GM21619 (cell line): ENCODE results near the gene TPTE.
"Not testable (repeated sequence)": the region's sequence is repeated elsewhere in the genome, so short reads cannot be mapped to it uniquely, and the experiment has no call there.

Experiments used
- ATAC-seq: cut with Tn5 transposase; IDR thresholded peaks from one replicate; pipeline ENCODE4 v1.9.1; 2021; ENCODE audit not compliant: unreplicated experiment

TPTE gene

GRCh38 chr21:10521091-10521598 lies at the start of gene TPTE:
Gene TPTE, plus strand, starts transcription at chr21:10521583. Its CDS starts 17,141 bp downstream, at chr21:10538724.
- ATAC-seq, result no peak

GRCh38 chr21:10471999-10472398 lies 49.4 kb upstream of the TPTE start:
- ATAC-seq, result not testable (repeated sequence)

DNA sequence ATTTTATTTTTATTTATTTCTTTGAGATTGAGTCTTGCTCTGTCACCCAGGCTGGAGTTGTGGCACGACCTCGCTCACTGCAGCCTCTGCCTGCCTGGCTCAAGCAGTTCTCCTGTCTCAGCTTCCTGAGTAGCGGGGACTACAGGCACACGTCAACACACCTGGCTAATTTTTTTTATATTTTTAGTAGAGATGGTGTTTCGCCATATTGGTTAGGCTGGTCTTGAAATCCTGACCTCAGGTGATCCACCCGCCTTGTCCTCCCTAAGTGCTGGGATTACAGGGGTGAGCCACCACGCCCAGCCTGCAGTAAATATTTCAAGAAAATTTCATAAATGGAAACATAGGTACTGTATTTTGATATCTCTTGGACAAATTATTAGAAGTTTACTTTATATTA lies 43.6 kb upstream of the TPTE start:
- not testable (repeated sequence) for ATAC-seq

- ATAC-seq, result not testable (repeated sequence)
Measured at GRCh38 chr21:10479875-10480274, 41.5 kb upstream of the TPTE start.

GRCh38 chr21:10484864-10485263 lies 36.5 kb upstream of the TPTE start:
- not testable (repeated sequence) for ATAC-seq

DNA sequence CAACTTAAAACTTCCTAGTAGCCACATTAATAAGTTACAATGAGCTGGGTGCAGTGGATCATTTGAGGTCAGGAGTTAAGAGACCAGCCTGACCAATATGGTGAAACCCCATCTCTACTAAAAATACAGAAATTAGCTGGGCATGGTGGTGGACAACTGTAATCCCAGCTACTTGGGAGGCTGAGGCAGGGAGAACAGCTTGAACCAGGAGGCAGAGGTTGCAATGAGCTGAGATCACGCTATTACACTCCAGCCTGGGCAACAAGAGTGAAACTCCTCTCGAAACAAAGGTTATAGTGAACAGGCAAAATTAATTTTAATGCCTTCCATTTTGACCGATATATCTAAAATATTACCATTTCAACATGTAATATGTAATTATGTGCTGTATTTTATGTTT lies 30.9 kb upstream of the TPTE start:
- ATAC-seq, result not testable (repeated sequence)

- ATAC-seq, result no peak
Measured at GRCh38 chr21:10511116-10511515, 10.3 kb upstream of the TPTE start.

GRCh38 chr21:10516889-10517288 lies 4.5 kb upstream of the TPTE start:
- ATAC-seq, result not testable (repeated sequence)

GRCh38 chr21:10517904-10518303 lies 3.5 kb upstream of the TPTE start:
- not testable (repeated sequence) for ATAC-seq

GRCh38 chr21:10521835-10522500 lies 585 bp downstream of the TPTE start:
- ATAC-seq, result not testable (repeated sequence)

GRCh38 chr21:10539956-10540355 lies 18.6 kb downstream of the TPTE start:
- no peak for ATAC-seq

DNA sequence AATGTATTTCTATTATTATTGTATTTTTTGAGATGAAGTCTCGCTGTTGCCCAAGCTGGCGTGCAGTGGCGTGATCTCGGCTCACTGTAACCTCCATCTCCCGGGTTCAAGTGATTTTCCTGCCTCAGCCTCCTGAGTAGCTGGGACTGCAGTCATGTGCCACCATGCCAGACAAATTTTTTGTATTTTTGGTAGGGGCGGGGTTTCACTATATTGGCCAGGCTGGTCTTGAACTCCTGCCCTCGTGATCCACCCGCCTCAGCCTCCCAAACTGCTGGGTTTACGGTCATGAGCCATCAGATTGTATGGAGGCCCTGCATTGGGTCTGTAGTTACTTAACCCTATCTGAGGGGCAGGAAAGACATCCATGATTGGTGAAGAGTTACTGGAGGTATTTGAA lies 23.0 kb downstream of the TPTE start:
- not testable (repeated sequence) for ATAC-seq

DNA sequence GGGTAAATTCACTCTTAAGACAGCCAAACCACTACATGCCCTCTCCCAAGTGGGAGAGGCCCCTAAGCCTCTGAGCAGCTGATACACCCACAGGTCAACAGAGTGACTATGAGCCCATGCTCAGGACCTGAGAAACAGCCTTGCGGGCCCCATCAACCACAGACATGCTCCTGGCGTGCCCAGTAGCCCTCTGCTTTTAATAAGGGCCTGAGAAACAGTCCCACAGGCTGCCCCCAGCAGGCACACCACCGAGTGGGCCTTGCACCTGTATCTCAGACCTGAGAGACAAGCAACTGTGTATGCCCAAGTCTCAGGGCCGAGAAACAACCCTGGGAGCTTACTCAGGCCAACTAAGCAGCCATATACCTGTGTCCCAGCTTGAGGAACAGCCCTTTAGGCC lies 26.5 kb downstream of the TPTE start:
- not testable (repeated sequence) for ATAC-seq

DNA sequence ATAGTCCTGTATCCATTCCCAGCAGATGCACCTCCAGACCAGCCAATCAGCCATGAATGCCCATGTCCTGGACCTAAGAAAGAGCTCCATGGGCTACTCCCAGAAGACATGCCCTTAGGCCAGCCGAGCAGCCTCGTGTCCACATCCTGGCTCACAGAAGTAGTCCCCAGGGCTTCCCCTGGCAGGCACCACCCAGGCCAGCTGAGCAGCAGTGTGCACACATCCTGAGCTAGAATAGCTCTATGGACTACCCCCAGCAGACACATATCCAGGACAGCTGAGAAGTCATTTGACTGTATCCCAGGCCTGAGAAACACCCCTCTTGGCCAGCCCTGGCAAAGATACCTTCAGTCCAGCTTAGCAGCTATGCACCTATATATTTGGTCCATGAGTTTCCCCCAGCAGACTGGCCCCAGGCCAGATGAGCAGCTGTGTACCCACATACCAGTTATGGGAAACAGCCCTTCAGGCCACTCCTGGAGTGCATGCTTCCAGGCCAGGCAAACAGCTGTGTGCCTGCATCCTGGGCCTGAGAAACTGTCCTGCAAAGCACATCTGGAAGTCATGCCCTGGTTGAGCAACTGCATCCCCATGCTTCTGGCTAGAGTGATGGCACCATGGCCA lies 27.1 kb downstream of the TPTE start:
- not testable (repeated sequence) for ATAC-seq

GRCh38 chr21:10570803-10571202 lies 49.4 kb downstream of the TPTE start:
- ATAC-seq, result not testable (repeated sequence)

DNA sequence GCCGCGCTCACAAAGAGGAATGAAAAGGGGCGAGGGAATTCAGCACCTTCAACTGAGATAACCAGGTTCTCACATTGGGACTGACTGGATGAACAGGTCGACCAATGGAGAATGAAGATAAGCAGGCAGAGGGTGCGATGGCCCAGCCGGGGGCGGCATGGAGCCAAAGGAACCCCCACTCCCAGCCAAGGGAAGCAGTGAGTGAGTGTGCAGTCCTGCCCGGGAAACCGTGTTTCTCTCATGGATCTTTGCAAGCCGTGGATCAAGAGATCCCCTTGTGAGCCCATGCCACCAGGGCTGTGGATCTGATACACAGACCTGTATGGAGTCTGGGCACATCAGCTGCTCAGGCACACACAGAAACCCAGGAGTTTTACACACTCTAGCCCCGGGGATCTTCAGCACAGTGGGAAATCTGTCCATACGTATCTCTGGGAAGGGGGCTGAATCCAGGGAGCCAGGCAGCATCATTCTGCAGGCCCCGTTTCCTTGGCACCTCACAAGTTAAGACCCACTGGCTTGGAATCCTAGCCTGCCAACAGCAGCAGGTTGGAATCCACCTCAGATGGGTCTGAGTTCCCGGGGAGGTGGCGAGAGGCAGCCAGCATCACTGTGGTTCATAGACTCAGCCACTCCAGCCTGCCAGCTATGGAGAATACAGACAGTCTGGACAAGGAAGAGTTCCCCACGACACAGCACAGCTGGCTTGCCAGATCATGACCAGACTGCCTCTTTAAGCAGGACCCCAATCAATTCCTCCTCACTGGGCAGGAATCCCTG lies 53.3 kb downstream of the TPTE start:
- ATAC-seq, result not testable (repeated sequence)

- ATAC-seq, result no peak
Measured at GRCh38 chr21:10575311-10575667, 53.9 kb downstream of the TPTE start.

DNA sequence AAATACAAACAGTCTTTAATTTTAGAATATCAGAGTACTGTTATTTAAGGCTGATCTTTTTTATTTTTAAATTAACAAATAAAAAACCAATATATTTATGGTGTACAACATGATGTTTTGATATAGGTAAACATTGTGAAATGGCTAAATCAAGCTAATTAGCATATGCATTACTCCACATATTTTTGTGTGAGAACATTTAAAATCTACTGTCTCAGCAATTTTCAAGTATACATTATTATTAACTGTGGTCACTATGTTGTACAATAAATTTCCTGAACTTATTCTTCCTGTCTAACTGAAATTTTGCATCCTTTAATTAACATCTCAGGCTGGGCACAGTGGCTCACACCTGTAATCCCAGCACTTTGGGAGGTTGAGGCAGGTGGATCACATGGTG lies 57.5 kb downstream of the TPTE start:
- not testable (repeated sequence) for ATAC-seq

DNA sequence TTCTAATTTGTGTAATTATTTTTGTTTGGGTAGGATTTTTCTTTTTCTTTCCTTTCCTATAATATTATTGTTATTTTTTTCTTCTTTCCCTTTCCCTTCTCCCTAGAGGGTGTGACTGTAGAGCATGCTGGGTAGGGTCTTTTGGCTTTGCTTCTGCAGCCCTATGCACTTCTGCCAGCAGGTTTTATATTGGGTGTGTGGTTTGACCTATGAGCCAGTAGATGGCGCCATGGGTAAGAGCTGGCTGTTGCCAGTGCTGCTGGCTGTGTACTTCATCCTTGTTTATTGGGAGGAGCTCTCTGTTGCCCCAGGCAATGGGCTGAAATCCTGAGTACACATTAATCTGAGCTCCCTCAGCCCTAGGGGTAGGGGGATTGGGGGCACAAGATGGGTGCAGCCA lies 67.7 kb downstream of the TPTE start:
- not testable (repeated sequence) for ATAC-seq

DNA sequence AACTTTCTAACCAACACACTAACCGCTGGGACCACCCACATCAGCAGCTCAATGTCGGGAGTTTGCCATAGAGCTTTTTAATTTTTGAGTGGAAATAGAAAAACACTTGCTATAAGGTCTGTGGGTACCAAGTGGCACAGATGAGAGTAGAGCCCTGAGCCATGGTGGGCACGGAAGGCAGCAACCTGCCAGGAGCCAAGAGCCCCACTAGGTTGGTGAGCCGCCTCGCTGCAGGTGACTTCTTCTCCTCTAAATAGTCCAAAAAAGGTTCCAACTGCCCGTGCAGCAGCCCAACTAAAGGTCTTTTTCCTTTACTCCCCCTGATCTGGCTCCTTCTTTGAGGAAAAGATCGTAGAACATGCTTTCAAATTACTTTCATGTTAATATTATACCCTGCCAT lies 85.7 kb downstream of the TPTE start:
- not testable (repeated sequence) for ATAC-seq

GRCh38 chr21:10614285-10614684 lies 92.9 kb downstream of the TPTE start:
- not testable (repeated sequence) for ATAC-seq

- ATAC-seq, result not testable (repeated sequence)
Measured at GRCh38 chr21:10616061-10616460, 94.7 kb downstream of the TPTE start.
